ENCODE measurements around the gene ARL4A. TPM values are rescaled to one million over a fixed set of nuclear protein-coding genes. Genes with fewer than 3 reads are reported as not detected.

The ARL4A gene
- total and polyA plus RNA-seq, 9 of the 15 experiments (the other 6 are each of a cell fraction or from before 2014, with no cell fraction given) = 118 to 688 (median 172) TPM

DNA sequence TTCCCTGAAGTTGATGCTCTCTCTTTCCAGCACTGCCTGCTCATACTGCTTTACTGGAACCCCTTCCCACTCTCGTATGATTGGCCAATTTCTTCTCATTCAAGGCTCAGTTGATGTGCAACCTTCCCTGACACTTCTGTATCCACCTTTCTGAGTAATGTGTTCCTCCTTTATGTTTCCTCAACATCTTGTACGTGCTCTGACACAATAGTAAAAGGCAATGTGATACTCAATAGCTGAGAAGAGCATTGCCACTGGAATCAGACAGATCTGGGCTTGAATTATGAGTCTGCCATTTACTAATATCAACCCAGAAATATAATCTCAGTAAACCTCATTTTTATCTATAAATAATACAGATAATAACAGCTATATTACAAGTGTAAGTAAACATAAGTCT lies 34.7 kb downstream of the ARL4A start (continued):
- TF ChIP-seq ZBTB12 (CRISPR knock-in tag; IDR thresholded peaks at IDR 0.05) = no peak
- peak; percentile 18; the same call in 1 of the 2 replicates for TF ChIP-seq CEBPB (tag; IDR thresholded peaks at IDR 0.05)
- peak; percentile 56; the same call in 1 of the 2 replicates for TF ChIP-seq XRCC3 (IDR thresholded peaks at IDR 0.05)
- TF ChIP-seq, protein P1, sequence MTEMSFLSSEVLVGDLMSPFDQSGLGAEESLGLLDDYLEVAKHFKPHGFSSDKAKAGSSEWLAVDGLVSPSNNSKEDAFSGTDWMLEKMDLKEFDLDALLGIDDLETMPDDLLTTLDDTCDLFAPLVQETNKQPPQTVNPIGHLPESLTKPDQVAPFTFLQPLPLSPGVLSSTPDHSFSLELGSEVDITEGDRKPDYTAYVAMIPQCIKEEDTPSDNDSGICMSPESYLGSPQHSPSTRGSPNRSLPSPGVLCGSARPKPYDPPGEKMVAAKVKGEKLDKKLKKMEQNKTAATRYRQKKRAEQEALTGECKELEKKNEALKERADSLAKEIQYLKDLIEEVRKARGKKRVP (CRISPR knock-in tag; IDR thresholded peaks at IDR 0.05) = 0 out of 2 replicates have a peak, but pooled peaks have one; percentile 33
- 0 out of 2 replicates have a peak, but pooled peaks have one; percentile 4 for TF ChIP-seq GABPA (tag; conservative IDR thresholded peaks at IDR 0.05; ENCODE audit: low read depth)
- no peak for TF ChIP-seq FUS (optimal IDR thresholded peaks at IDR 0.05; ENCODE audit: low read depth, low read length)
- no peak for TF ChIP-seq PHF20 (IDR thresholded peaks at IDR 0.05; ENCODE audit: partially characterized antibody)
- TF ChIP-seq ZNF511 (CRISPR knock-in tag; IDR thresholded peaks at IDR 0.05) = no peak
- TF ChIP-seq TFE3 (CRISPR knock-in tag; IDR thresholded peaks at IDR 0.05) = no peak
- no peak for TF ChIP-seq ZNF449 (CRISPR knock-in tag; IDR thresholded peaks at IDR 0.05)
